ENCODE results near the gene GOSR1.
"Not testable (repeated sequence)": the region's sequence is repeated elsewhere in the genome, so short reads cannot be mapped to it uniquely, and the experiment has no call there.

- TF ChIP-seq FOXJ3 (CRISPR knock-in tag; IDR thresholded peaks at IDR 0.05); CTCF (IDR thresholded peaks at IDR 0.05); IRF3 (IDR thresholded peaks at IDR 0.05; ENCODE audit: low read depth, low read length); TAF1 (IDR thresholded peaks at IDR 0.05; ENCODE audit: borderline replicate concordance, low read depth, low read length); RAD21 (IDR thresholded peaks at IDR 0.05; ENCODE audit: low read length); FOXM1 (IDR thresholded peaks at IDR 0.05; ENCODE audit: low read depth): not testable (repeated sequence)
Observed at GRCh38 chr17:30561766-30562165, 84.6 kb downstream of the GOSR1 start.
